ENCODE data around the gene TNP2.

TNP2 gene

DNA sequence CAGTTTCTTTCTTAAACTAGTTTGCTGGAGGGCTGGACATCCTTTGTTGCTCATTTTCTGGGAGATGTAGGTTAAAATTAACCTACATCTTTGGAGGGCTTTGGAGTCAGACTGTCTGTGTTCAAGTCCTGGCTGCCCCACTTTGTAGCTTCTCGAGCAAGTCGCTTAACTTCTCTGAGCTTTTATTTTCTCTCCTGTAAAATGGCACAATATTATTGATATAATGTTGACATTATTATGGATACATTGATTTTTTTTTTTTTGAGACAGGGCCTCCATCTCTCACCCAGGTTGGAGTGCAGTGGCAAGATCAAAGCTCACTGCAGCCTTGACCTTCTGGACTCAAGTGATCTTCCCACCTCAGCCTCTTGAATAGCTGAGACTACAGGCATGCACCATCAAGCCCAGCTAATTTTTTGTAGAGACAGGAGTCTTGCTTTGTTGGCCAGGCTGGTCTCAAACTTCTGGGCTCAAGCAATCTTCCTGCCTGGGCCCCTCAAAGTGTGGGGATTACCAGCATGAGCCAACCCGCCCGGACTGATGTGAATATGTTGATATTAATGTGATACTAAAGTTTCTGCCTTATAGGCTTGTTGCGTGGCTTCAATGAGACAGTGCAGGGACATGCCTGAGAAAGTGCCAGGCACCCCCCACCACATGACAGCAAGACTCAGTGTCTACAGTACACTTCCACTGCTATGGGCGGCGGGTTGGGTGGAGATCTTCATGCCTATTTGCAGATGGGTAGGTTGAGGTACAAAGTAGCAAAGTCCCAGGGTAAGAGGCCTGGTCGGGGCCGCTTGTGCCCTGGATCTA lies 44.6 kb upstream of the TNP2 start:
- ChIA-PET POLR2A (interaction anchor here (0.6 kb wide), 1 partner anchor 41 kb away, joined by 3 read pairs; no protein-coding TSS in a partner anchor), CTCF (interaction anchor here (1.4 to 1.7 kb wide), 3 partner anchors 15 to 350 kb away, joined by 3 to 4 read pairs (median 3); no protein-coding TSS in a partner anchor)
- TF ChIP-seq, protein P1, sequence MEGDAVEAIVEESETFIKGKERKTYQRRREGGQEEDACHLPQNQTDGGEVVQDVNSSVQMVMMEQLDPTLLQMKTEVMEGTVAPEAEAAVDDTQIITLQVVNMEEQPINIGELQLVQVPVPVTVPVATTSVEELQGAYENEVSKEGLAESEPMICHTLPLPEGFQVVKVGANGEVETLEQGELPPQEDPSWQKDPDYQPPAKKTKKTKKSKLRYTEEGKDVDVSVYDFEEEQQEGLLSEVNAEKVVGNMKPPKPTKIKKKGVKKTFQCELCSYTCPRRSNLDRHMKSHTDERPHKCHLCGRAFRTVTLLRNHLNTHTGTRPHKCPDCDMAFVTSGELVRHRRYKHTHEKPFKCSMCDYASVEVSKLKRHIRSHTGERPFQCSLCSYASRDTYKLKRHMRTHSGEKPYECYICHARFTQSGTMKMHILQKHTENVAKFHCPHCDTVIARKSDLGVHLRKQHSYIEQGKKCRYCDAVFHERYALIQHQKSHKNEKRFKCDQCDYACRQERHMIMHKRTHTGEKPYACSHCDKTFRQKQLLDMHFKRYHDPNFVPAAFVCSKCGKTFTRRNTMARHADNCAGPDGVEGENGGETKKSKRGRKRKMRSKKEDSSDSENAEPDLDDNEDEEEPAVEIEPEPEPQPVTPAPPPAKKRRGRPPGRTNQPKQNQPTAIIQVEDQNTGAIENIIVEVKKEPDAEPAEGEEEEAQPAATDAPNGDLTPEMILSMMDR (IDR thresholded peaks at IDR 0.05; ENCODE audit: insufficient read depth, low read length, missing control alignments): no peak
- no peak for DNase-seq (ENCODE audit: low read depth, low spot score)
- H3K4me3 ChIP-seq (ENCODE audit: low read depth, low read length): no peak overlapping the region

DNA sequence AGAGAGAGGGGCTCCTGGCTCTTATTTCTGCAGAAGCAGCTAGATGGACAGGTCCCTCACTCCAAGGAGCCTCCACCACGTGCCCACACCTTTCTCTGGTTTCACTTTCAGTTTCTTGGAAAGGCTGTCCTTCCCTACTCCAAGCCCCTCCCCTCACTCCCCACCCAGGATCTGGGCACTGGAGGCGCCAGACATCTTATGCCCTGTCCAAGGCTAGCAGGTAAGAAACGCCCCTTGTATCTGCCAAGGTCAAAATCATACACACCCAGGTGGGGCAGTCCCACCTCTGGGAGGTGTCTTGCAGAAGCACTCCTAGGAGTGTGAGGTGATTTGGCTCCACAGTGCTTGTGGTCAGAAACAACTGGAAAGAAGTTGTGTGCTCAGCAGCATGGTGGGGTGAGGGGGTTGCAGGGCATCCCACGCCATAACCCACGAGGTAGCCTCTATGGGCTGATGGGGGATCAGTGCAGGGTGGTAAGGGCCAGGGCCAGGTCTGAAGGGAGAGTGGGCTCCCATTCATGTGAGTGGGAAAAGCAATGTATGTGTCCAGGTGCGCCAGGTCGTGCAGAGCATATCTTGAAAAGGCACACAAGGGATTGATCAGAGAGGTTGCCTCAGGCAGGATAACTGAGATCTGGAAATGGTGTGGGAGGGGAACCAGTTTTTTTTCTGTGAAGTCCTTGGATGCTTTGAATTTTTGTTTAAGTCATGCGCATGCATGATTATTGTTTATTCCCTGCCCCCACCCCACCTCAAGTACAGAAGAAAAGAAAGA lies 43.8 kb upstream of the TNP2 start:
- H3K4me3 ChIP-seq (ENCODE audit: low read depth, low read length): no peak overlapping the region
- TF ChIP-seq, protein P1 (IDR thresholded peaks at IDR 0.05; ENCODE audit: insufficient read depth, low read length, missing control alignments): no peak
- POLR2A ChIA-PET: interaction anchor here (0.6 kb wide), 1 partner anchor 42 kb away, joined by 3 read pairs; no protein-coding TSS in a partner anchor
- DNase-seq (ENCODE audit: low read depth, low spot score): no peak
- CTCF ChIA-PET: interaction anchor here (1.4 to 1.7 kb wide), 3 partner anchors 16 to 349 kb away, joined by 3 to 4 read pairs (median 4); no protein-coding TSS in a partner anchor

DNA sequence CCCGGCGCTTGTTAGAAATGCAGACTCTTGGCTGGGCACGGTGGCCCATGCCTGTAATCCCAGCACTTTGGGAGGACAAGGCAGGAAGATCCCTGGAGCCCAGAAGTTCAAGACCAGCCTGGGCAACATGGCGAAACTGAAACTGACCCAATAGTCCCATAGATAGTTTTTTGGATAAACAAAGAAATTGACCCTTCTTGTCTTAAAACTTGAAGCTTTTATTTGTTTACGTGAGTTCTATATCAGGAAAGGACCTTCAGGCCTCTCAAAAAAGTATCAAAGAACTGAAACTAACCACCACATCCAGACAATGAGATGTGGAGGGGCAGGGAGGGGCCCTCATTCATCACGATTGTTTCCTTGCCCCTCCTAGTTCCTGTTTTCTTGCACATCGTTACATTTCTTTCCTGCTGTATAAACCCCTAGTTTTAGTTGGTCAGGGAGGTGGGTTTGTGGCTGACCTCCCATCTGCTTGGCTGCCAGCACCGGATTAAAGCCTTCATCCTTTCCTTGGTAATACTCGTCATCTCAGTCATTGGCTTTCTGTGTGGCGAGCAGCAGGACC lies 42.0 kb upstream of the TNP2 start:
- TF ChIP-seq, protein P1 (IDR thresholded peaks at IDR 0.05; ENCODE audit: insufficient read depth, low read length, missing control alignments): no peak
- H3K4me3 ChIP-seq (ENCODE audit: low read depth, low read length): no peak overlapping the region
- CTCF ChIA-PET: interaction anchor here (1.6 kb wide), 1 partner anchor 54 kb away, joined by 4 read pairs; no protein-coding TSS in a partner anchor
- no peak for DNase-seq (ENCODE audit: low read depth, low spot score)
- POLR2A ChIA-PET: no interaction called here

DNA sequence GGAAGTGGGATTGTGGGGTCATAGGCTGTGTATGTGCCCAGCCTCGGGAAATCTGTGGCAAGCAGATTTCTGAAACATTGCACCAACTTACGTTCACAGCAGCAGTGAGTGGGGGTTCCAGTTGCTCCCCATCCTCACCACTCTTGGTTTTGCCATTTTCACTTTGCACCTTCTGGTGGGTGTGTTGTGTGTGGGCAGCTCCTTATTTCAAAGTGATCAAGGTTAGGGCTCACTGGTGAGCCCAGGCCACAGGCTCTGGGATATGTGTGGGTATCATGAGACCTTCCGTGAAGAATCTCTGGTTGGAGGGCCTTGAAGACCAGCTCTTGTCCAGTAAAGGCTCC lies 41.5 kb upstream of the TNP2 start:
- CTCF ChIA-PET: no interaction called here

DNA sequence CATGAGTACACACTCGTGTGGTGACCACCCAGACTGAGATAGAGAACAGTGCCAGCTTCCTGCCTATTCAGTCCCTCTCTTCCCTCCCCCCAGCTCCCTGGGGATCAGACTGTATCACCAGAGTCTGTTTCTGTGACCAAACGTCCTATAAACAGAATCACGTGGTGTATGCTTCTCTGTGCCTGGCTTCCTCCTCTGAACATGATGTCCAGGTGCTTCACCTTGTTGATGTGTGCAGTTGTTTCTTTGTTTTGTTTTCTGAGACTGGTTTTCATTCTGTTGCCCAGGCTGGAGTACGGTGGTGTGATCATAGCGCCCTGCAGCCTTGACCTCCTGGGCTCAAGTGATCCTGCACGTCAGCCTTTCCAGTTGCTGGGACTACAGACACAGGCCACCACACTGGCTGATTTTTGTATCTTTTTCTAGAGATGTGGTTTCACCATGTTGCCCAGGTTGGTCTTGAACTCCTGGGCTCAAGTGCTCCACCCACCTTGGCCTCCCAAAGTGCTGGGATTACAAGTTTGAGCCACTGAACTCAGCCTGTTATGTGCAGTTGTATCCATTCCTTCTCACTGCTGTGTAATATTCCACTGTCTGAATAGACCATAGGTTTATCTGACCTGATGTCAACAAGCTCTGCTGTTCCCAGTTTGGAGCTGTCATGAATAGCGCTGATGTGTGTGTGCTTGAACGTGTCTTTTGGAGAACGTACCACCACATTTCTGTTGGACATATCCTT lies 40.9 kb upstream of the TNP2 start:
- POLR2A ChIA-PET: no interaction called here
- CTCF ChIA-PET: no interaction called here
- no peak for DNase-seq (ENCODE audit: low read depth, low spot score)
- TF ChIP-seq, protein P1 (IDR thresholded peaks at IDR 0.05; ENCODE audit: insufficient read depth, low read length, missing control alignments): no peak
- H3K4me3 ChIP-seq (ENCODE audit: low read depth, low read length): no peak overlapping the region

More for the DNA sequence above, 41.5 kb upstream of the TNP2 start:
- no peak overlapping the region for H3K4me3 ChIP-seq (ENCODE audit: low read depth, low read length)
- POLR2A ChIA-PET: no interaction called here
- no peak for DNase-seq (ENCODE audit: low read depth, low spot score)
- TF ChIP-seq, protein P1 (IDR thresholded peaks at IDR 0.05; ENCODE audit: insufficient read depth, low read length, missing control alignments): no peak
